Measurements from ENCODE around the gene NOL7.

DNA sequence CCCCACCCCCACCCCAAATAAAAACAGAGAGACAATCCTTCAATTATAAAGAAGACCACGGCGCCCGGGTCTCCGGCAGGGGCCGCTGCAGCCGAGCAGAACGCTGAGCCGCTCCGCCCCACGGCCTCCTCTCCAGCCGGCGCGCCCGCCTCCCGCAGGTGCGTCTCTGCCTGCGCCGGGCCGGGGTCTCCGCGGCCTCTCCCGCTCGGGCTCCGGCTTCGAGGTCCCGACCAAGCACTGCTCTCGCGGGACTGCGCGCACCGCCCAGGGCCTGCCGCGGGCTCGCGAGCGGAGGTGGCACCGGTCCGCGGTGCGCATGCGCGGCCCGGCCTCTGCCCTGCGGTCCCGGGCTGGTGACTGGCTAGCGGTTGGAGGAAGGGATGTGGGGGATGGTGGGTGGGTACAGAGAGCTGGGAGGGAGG, 41.0 kb upstream of the NOL7 start:
- TF ChIP-seq, protein P1, sequence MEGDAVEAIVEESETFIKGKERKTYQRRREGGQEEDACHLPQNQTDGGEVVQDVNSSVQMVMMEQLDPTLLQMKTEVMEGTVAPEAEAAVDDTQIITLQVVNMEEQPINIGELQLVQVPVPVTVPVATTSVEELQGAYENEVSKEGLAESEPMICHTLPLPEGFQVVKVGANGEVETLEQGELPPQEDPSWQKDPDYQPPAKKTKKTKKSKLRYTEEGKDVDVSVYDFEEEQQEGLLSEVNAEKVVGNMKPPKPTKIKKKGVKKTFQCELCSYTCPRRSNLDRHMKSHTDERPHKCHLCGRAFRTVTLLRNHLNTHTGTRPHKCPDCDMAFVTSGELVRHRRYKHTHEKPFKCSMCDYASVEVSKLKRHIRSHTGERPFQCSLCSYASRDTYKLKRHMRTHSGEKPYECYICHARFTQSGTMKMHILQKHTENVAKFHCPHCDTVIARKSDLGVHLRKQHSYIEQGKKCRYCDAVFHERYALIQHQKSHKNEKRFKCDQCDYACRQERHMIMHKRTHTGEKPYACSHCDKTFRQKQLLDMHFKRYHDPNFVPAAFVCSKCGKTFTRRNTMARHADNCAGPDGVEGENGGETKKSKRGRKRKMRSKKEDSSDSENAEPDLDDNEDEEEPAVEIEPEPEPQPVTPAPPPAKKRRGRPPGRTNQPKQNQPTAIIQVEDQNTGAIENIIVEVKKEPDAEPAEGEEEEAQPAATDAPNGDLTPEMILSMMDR (IDR thresholded peaks at IDR 0.05) = peak; percentile 49 to 88 (median 75)
- TF ChIP-seq POLR2A (IDR thresholded peaks at IDR 0.05) = peak in 1 of 2 donors; percentile 14
- no peak for TF ChIP-seq EP300 (IDR thresholded peaks at IDR 0.05)
